HCT116 (cell line): ENCODE measurements around the gene PHACTR1. TPM values are rescaled to one million over a fixed set of nuclear protein-coding genes. Genes with fewer than 3 reads are reported as not detected.

Experiments used
- ATAC-seq: fragments of 200-7000 bp; cut with Tn5 transposase; 2 replicates; pipeline ENCODE4 v1.9.1; 2020; ENCODE audit warnings: mild to moderate bottlenecking, moderate library complexity
- BruUV-seq: library from RNA; stranded (reverse); fragments of 400-500 nt; replicated peaks from 2 replicates; lab custom pipeline; 2021; lab: Mats Ljungman, UMichigan
- CTCF ChIA-PET: fragments of 300-600 bp; sonication (Branson Sonifier 250); formaldehyde crosslinking; loops from one replicate; lab custom pipeline; 2021; ENCODE audit warnings: antibody characterized with exemption; lab: Charles Lee
- POLR2A ChIA-PET: fragments of 300-600, 350-600 bp; sonication (Branson Sonifier 250); formaldehyde crosslinking; loops from one replicate; lab custom pipeline; 2021; ENCODE audit warnings: antibody characterized with exemption; lab: Charles Lee
- RAD21 ChIA-PET, 2 experiments: fragments of 300-600 bp; sonication (Branson Sonifier 250); formaldehyde crosslinking; loops; one replicate each; lab custom pipeline; 2023; ENCODE audit warnings: low total read pairs in 2 of 2; ENCODE audit not compliant: uncharacterized antibody in 2 of 2, unreplicated experiment in 2 of 2, low non-redundant PET in 1 of 2; lab: Charles Lee
- DNase-seq: peaks from one replicate; pipeline ENCODE4 v3.0.0-alpha.2; 2010; ENCODE audit warnings: low read depth, low spot score
- H2AFZ ChIP-seq: fragments of 200-600 bp; shearing (Covaris generic), sonication (generic); 2 replicates; pipeline ENCODE4 v1.6.1; 2017; ENCODE audit warnings: low read depth, mixed run types, mixed read lengths, antibody characterized with exemption, low read length; ENCODE audit not compliant: poor library complexity, severe bottlenecking
- H3K27ac ChIP-seq: 2 replicates; pipeline ENCODE4 v1.5.1; 2012; ENCODE audit warnings: low read depth, low read length
- H3K27me3 ChIP-seq: fragments of 200-600 bp; sonication (generic); 2 replicates; pipeline ENCODE4 v1.6.1; 2016; ENCODE audit warnings: mixed run types, low read length, mixed read lengths; ENCODE audit not compliant: insufficient read depth
- H3K36me3 ChIP-seq, 2 experiments: fragments of 200-500 bp in 1 of 2; fragments of 200-600 bp in 1 of 2; sonication (Bioruptor generic) in 1 of 2; sonication (generic) in 1 of 2; 2 replicates each; pipeline versions ENCODE4 v1.5.1 to v1.6.1; 2014 to 2016; ENCODE audit warnings: low read length in 2 of 2, inconsistent platforms in 1 of 2, mixed read lengths in 1 of 2, mixed run types in 1 of 2; ENCODE audit not compliant: insufficient read depth in 2 of 2, control insufficient read depth in 1 of 2
- H3K4me1 ChIP-seq, 2 experiments: fragments of 200-600 bp in 1 of 2; sonication (generic) in 1 of 2; 2 replicates each; pipeline versions ENCODE4 v1.5.1 to v1.6.1; 2012 to 2017; ENCODE audit warnings: low read length in 2 of 2, inconsistent platforms in 1 of 2, mild to moderate bottlenecking in 1 of 2, mixed read lengths in 1 of 2, mixed run types in 1 of 2, moderate library complexity in 1 of 2; ENCODE audit not compliant: insufficient read depth in 2 of 2, control insufficient read depth in 1 of 2
- H3K4me2 ChIP-seq: fragments of 200-600 bp; sonication (generic); 2 replicates; pipeline ENCODE4 v1.6.1; 2017; ENCODE audit warnings: mixed run types, low read length, mixed read lengths
- H3K4me3 ChIP-seq, 2 experiments: fragments of 200-600 bp in 1 of 2; sonication (generic) in 1 of 2; replicated peaks in 1 of 2; 2 replicates each; pipeline ENCODE4 v1.5.1; 2011 to 2016; ENCODE audit warnings: low read length in 2 of 2, control low read depth in 1 of 2, low read depth in 1 of 2, mild to moderate bottlenecking in 1 of 2, mixed read lengths in 1 of 2, mixed run types in 1 of 2
- H3K79me2 ChIP-seq: fragments of 200-600 bp; sonication (generic); 2 replicates; pipeline ENCODE4 v1.6.1; 2017; ENCODE audit warnings: mild to moderate bottlenecking, mixed run types, low read length, moderate library complexity, mixed read lengths; ENCODE audit not compliant: insufficient read depth
- H3K9ac ChIP-seq: fragments of 200-600 bp; sonication (generic); 2 replicates; pipeline ENCODE4 v1.6.1; 2016; ENCODE audit warnings: low read length, mixed read lengths
- H3K9me2 ChIP-seq: fragments of 200-600 bp; sonication (generic), shearing (Covaris generic); 2 replicates; pipeline ENCODE4 v1.6.1; 2017; ENCODE audit warnings: mixed run types, mild to moderate bottlenecking, moderate library complexity; ENCODE audit not compliant: insufficient read depth
- H3K9me3 ChIP-seq, 2 experiments: fragments of 200-500 bp in 1 of 2; fragments of 200-600 bp in 1 of 2; sonication (Bioruptor generic) in 1 of 2; sonication (generic) in 1 of 2; 2 replicates each; pipeline ENCODE4 v1.6.1; 2014 to 2017; ENCODE audit warnings: low read length in 2 of 2, mixed read lengths in 2 of 2, inconsistent platforms in 1 of 2, low read depth in 1 of 2, mild to moderate bottlenecking in 1 of 2, mixed run types in 1 of 2, moderate library complexity in 1 of 2; ENCODE audit not compliant: control insufficient read depth in 1 of 2, insufficient read depth in 1 of 2
- H4K20me1 ChIP-seq: fragments of 200-600 bp; sonication (generic), shearing (Covaris generic); 2 replicates; pipeline ENCODE4 v1.6.1; 2017; ENCODE audit warnings: mixed run types, mild to moderate bottlenecking, moderate library complexity; ENCODE audit not compliant: insufficient read depth
- CBX3 ChIP-seq: IDR thresholded peaks from 2 replicates; pipeline ENCODE4 v1.6.1; 2012; ENCODE audit warnings: low read depth
- CEBPB ChIP-seq: IDR thresholded peaks from 2 replicates; pipeline ENCODE4 v1.6.1; 2012; ENCODE audit warnings: low read depth
- EGR1 ChIP-seq: IDR thresholded peaks from 2 replicates; pipeline ENCODE4 v1.6.1; 2012; ENCODE audit warnings: low read depth
- EZH2phosphoT487 ChIP-seq: fragments of 200-600 bp; IDR thresholded peaks from 2 replicates; pipeline ENCODE4 v1.6.1; 2018; ENCODE audit warnings: antibody characterized with exemption, borderline replicate concordance
- RAD21 ChIP-seq: IDR thresholded peaks from 2 replicates; pipeline ENCODE4 v1.6.1; 2012; ENCODE audit warnings: low read depth, mild to moderate bottlenecking
- SIN3A ChIP-seq: IDR thresholded peaks from 2 replicates; pipeline ENCODE4 v1.6.1; 2012; ENCODE audit warnings: low read depth
- TCF7L2 ChIP-seq: IDR thresholded peaks from 2 replicates; pipeline ENCODE4 v1.7.0; 2011; ENCODE audit warnings: borderline replicate concordance, inconsistent platforms; ENCODE audit not compliant: insufficient read depth, insufficient read length; ENCODE audit errors: extremely low read depth
- YY1 ChIP-seq: IDR thresholded peaks from 2 replicates; pipeline ENCODE4 v1.6.1; 2011; ENCODE audit warnings: low read length, low read depth, moderate library complexity, mild to moderate bottlenecking; ENCODE audit not compliant: insufficient replicate concordance; ENCODE audit errors: extremely low read depth
- ZFX ChIP-seq: fragments of 450-650 bp; IDR thresholded peaks from 2 replicates; pipeline ENCODE4 v1.6.1; 2017
- ZNF274 ChIP-seq: fragments of 200-500 bp; sonication (Bioruptor generic); IDR thresholded peaks from 2 replicates; pipeline ENCODE4 v1.6.1; 2014; ENCODE audit warnings: mild to moderate bottlenecking, low read depth, low read length, inconsistent platforms
- intact Hi-C: fragments of 100-400 bp; cut with micrococcal nuclease; formaldehyde crosslinking; loops from 2 replicates; pipeline ENCODE4 v1.10.0; 2022
- total RNA-seq: library from RNA; stranded (reverse); gene quantifications from one replicate; pipeline ENCODE4 v1.2.1, GENCODE V29; 2021; ENCODE audit not compliant: unreplicated experiment
- TF ChIP-seq, protein P1 (sequence below), 3 experiments: fragments of 200-600 bp in 1 of 3; sonication (generic) in 1 of 3; IDR thresholded peaks in 2 of 3; conservative IDR thresholded peaks in 1 of 3; 2 replicates each; pipeline ENCODE4 v1.5.1; 2012 to 2017; ENCODE audit warnings: low read depth in 2 of 3, low read length in 2 of 3, antibody characterized with exemption in 1 of 3, borderline replicate concordance in 1 of 3, control low read depth in 1 of 3, mild to moderate bottlenecking in 1 of 3, mixed read lengths in 1 of 3, mixed run types in 1 of 3, moderate library complexity in 1 of 3; ENCODE audit not compliant: insufficient read depth in 1 of 3
- TF ChIP-seq, protein P2 (sequence below): IDR thresholded peaks from 2 replicates; pipeline ENCODE4 v1.6.1; 2012

The PHACTR1 gene
- total RNA-seq, 1 experiment from 2014 or later = 0.17 TPM

DNA sequence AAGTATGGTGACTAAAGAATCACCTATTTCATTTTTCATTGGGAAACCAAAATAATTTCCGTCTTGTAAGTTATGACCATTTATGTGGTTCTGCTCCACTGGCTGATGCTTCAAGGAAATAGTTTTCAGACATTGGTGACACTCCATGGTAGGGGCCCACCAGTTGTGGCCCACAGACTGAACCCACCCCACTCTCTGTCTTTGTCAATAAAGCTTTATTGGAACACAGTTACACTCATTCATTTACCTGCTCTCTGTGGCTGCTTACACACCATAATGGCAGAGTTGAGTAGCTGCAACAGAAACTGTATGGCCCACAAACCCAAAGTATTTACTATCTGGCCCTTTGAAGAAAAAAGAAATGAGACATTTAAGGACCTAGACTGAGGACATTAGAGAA lies 533.2 kb downstream of the PHACTR1 start:
- H2AFZ ChIP-seq = no peak overlapping the region
- no peak overlapping the region for H3K4me2 ChIP-seq
- no peaks in the 10 kb centered on the region for H4K20me1 ChIP-seq
- no peaks in the 10 kb centered on the region for H3K9me3 ChIP-seq
- ATAC-seq (no peak), DNase-seq (no peak)
- intact Hi-C loops = no loop called here
- ChIA-PET POLR2A (no interaction called here), RAD21 (no interaction called here), CTCF (no interaction called here)
- H3K4me3 ChIP-seq = no peak overlapping the region
- H3K27me3 ChIP-seq = no peaks in the 10 kb centered on the region
- H3K27ac ChIP-seq = no peak overlapping the region
- H3K4me1 ChIP-seq = peaks cover 0 to 3% of the 10 kb centered on the region in 2 experiments; a peak in 1 of 4 replicates
- no TSS peak for BruUV-seq
- no peaks in the 10 kb centered on the region for H3K79me2 ChIP-seq
- H3K9me2 ChIP-seq = no peaks in the 10 kb centered on the region
- no peaks in the 10 kb centered on the region for H3K36me3 ChIP-seq
- TF ChIP-seq CEBPB = no peak
- no peak for TF ChIP-seq EZH2phosphoT487
- no peak for TF ChIP-seq YY1
- TF ChIP-seq, protein P1, sequence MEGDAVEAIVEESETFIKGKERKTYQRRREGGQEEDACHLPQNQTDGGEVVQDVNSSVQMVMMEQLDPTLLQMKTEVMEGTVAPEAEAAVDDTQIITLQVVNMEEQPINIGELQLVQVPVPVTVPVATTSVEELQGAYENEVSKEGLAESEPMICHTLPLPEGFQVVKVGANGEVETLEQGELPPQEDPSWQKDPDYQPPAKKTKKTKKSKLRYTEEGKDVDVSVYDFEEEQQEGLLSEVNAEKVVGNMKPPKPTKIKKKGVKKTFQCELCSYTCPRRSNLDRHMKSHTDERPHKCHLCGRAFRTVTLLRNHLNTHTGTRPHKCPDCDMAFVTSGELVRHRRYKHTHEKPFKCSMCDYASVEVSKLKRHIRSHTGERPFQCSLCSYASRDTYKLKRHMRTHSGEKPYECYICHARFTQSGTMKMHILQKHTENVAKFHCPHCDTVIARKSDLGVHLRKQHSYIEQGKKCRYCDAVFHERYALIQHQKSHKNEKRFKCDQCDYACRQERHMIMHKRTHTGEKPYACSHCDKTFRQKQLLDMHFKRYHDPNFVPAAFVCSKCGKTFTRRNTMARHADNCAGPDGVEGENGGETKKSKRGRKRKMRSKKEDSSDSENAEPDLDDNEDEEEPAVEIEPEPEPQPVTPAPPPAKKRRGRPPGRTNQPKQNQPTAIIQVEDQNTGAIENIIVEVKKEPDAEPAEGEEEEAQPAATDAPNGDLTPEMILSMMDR (IDR thresholded peaks at IDR 0.05 in 2 of 3, conservative IDR thresholded peaks at IDR 0.05 in 1 of 3; ENCODE audit: borderline replicate concordance in 1 of 3, insufficient read depth in 1 of 3, low read depth in 2 of 3, low read length in 2 of 3) = no peak
- TF ChIP-seq TCF7L2 = no peak
- no peak for TF ChIP-seq RAD21
- no peak for TF ChIP-seq EGR1
- no peak for TF ChIP-seq SIN3A
- TF ChIP-seq CBX3 = no peak
- TF ChIP-seq ZNF274 = no peak
- TF ChIP-seq, protein P2, sequence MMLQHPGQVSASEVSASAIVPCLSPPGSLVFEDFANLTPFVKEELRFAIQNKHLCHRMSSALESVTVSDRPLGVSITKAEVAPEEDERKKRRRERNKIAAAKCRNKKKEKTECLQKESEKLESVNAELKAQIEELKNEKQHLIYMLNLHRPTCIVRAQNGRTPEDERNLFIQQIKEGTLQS = no peak
- no peak for TF ChIP-seq ZFX
- no peak overlapping the region for H3K9ac ChIP-seq
